Activated T-cell treated with anti-CD3 and anti-CD28 coated beads, Interleukin-2, amount 50 U/mL, for 4 hours (primary cell): ENCODE measurements around the gene AOPEP. TPM values are rescaled to one million over a fixed set of nuclear protein-coding genes. Genes with fewer than 3 reads are reported as not detected.

Experiments
- ATAC-seq, 2 donors: fragments of 200-7000 bp; cut with Tn5 transposase; one replicate each; pipeline ENCODE4 v1.10.0; 2021
- DNase-seq: peaks from one replicate; pipeline ENCODE4 v3.0.0-alpha.2; 2020
- H3K27me3 Mint-ChIP-seq: one replicate; pipeline ENCODE4 v1.8.0; 2021; ENCODE audit warnings: low read depth, mixed read lengths
- H3K36me3 Mint-ChIP-seq: one replicate; pipeline ENCODE4 v1.8.0; 2022; ENCODE audit warnings: mixed read lengths; ENCODE audit not compliant: insufficient read depth
- H3K4me1 Mint-ChIP-seq: one replicate; pipeline ENCODE4 v1.8.0; 2021; ENCODE audit warnings: low read depth, mixed read lengths
- H3K4me3 Mint-ChIP-seq: one replicate; pipeline ENCODE4 v1.8.0; 2021; ENCODE audit warnings: mild to moderate bottlenecking, moderate library complexity, mixed read lengths
- H3K9me3 Mint-ChIP-seq: one replicate; pipeline ENCODE4 v1.8.0; 2021; ENCODE audit warnings: mixed read lengths
- total RNA-seq, 3 donors: library from RNA; stranded (reverse); gene quantifications; one replicate each; pipeline ENCODE4 v1.2.1, GENCODE V29; 2021

Gene AOPEP
- total RNA-seq, 3 donors from 2014 or later = 7.1 to 7.9 (median 7.4) TPM

DNA sequence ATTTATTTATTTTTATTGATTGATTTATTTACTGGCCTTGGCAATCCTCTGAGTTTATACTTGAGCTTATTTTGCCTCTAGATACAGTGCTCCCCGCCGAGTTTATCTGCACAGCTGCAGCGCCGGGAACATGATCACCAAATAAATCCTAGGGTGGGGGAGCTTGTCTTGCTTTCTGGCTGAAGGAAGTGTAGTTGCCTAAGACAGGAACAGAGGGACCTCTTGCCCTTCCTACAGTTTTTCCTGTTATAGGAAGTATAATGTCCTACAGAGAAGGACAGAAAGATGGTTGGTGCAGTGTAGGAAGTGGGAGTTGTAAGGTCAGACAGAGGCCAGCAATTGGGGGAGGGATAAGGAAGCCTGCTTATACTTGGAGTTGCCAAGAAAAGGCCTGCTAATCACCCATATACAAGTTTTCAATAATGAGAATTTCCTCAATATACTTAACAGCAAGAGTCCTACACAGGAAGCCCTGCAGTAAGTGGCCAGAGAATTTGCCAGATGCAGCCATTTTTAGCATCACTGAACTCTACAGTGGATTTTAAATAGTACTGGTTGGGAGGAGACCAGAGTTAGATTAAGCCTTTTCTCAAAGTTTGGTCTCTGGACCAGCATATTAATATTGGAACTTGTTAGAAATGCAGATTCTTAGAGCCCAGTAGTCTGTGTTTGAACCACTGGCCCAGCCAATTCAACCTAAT lies 7.7 kb downstream of the AOPEP start:
- Mint-ChIP-seq H3K4me1 (peaks cover 1% of the 10 kb centered on the region), H3K4me3 (no peak overlapping the region), H3K27me3 (no peaks in the 10 kb centered on the region), H3K36me3 (peaks cover 5% of the 10 kb centered on the region), H3K9me3 (no peaks in the 10 kb centered on the region)
- ATAC-seq (no peak), DNase-seq (no peak)

DNA sequence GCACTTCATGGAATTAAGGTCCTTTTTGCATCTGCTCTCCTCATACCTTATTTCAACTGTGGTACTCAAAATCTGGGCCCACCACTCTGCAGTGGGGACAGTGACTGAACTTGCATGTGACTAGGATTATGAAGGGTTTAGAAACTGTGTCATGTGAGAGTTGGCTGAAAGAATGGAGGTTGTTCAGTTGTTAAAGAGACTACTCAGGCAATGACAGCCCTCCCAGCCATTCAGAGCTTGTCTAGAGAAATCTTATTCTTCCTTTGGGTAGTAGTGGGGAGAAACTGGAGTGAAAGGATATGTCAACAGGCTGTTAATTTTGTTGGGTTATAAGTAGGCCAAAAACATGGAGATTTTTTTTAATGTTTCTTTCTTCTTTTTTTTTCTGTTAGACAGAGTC lies 10.3 kb downstream of the AOPEP start:
- peaks cover 1% of the 10 kb centered on the region for H3K4me1 Mint-ChIP-seq
- ATAC-seq (no peak), DNase-seq (no peak)
- peaks cover 7% of the 10 kb centered on the region for H3K36me3 Mint-ChIP-seq
- no peaks in the 10 kb centered on the region for H3K27me3 Mint-ChIP-seq
- H3K9me3 Mint-ChIP-seq = no peaks in the 10 kb centered on the region
- no peak overlapping the region for H3K4me3 Mint-ChIP-seq

DNA sequence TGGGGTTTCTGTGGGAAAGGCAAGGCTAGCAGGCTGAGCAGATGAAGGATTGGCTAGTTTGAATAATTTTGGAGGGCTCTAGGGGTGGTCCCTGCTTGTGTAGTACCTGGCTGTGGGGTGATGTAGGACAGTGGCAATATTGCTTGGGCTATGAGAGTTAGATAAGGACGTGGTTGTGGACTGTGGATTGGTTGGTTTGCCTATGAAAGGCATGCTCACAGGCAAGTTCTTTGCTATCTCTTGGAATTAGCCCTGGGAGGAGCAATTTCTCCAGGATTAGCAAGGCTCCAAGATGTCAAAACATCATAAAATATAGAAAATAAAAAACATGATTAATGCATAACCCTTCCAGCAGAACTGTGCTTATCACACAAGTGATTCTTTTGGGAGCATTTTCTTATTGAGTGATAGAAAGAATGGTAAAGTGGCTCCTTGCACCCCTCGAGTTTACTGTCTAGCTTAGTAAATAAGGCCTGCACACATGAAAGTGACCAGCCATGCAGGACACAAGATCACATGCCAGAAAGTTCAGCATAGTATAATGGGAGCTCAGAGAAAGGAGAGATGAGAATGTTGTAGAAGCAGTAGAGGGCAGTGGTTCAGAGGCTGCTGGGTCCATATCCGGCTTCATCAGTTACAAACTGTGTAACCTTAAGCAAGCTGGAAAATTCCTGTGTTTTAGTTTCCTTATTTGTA lies 13.8 kb downstream of the AOPEP start:
- Mint-ChIP-seq H3K27me3 (no peaks in the 10 kb centered on the region), H3K4me1 (peaks cover 3% of the 10 kb centered on the region), H3K9me3 (no peaks in the 10 kb centered on the region), H3K36me3 (peaks cover 19% of the 10 kb centered on the region), H3K4me3 (no peak overlapping the region)
- ATAC-seq (no peak), DNase-seq (no peak)

DNA sequence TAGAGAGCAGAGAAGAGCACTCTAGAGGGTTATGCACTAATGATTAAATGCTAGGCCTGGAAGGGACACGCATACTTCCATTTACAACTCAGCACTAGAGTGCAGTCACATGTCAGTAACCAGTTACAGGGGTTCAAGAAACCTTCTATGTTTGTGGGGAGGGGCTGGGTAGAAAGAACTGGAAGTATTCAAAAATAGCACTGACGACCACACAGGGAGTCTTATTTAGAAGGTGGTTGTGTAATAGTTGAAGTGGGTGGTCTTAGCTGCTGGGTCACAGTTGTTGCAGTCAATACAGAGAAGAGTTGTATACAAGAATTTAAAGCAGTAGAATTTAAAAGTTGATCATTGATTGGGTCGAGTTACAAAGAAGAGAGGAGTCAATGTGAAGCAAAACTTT lies 15.4 kb downstream of the AOPEP start:
- H3K4me1 Mint-ChIP-seq = peaks cover 2% of the 10 kb centered on the region
- H3K36me3 Mint-ChIP-seq = peaks cover 25% of the 10 kb centered on the region
- H3K27me3 Mint-ChIP-seq = no peaks in the 10 kb centered on the region
- DNase-seq (no peak), ATAC-seq (no peak)
- no peaks in the 10 kb centered on the region for H3K9me3 Mint-ChIP-seq
- H3K4me3 Mint-ChIP-seq = no peak overlapping the region

DNA sequence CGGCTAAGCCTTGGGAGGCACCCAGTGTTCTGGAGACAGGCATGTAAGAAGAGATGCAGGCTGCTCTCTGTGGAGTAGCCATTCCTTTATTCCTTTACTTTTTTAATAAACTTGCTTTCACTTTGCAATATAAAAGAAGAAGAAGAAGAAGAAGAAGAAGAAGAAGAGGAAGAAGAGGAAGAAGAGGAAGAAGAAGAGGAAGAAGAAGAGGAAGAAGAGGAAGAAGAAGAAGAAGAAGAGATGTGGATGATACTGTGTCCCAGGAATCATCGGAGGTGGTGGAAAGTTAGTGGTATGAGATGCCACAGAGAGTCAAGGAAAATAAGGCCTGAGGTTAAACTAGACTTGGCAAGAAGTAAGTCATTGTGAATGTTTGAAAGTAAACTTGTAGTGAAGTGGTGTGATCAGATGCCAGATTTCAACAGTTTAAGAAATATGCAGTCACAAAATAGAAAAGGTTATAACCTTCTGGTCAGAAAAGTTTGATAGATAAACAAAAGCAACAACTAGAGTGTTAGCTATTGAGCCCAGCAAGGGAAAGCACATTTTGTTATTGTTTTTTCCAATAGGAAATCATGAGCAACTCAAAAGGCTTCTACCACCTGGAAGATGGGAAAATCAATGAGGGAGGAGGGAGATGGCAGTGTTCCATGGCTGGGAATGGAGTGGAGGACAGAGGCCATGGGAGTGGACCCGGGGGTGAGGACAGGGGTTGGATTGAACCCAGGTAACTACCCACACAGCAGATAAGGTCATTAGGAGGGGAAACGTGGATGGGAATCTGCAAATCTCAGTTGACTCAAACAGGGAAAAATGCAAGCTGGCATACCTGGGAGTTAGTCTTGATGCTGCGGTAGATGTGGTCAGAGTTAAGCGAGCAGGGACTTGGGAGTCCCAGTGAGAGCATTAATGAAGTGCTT lies 16.8 kb downstream of the AOPEP start:
- no peak for ATAC-seq
- H3K4me1 Mint-ChIP-seq = peaks cover 2% of the 10 kb centered on the region

DNA sequence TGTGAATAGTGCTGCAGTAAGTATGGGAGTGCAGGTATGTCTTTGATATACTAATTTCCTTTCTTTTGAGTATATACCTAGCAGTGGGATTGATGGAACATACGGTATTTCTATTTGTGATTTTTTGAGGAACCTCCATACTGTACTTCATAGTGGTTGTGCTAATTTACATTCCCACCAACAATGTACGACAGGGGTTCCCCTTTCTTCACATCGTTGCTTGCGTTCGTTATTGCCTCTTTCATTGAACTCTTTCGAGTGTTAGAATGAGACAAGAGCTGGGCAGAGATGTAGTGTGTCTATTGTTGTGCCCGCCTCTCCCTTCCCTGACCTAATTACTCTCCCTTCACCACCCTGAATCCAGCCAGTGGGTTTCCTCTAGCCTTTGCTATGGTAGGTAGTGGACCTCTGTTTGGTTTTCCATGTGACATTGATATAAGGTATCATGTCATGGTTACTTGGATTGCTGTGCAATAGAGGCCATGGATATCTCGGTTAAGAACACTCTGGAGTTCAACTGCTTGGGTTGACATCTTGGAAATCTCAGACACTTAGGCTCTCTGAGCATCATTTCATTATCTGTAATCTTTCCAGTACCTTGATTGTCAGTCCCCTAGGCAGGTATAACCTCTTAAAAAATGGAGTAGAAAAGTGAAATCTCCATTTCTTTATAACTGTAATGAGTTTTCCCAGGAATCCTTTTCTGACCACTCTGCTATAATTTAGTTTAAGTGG lies 19.5 kb downstream of the AOPEP start:
- Mint-ChIP-seq H3K27me3 (no peaks in the 10 kb centered on the region), H3K36me3 (peaks cover 39% of the 10 kb centered on the region), H3K4me3 (no peak overlapping the region), H3K9me3 (peaks cover 16% of the 10 kb centered on the region), H3K4me1 (peaks cover 2% of the 10 kb centered on the region)
- DNase-seq = no peak
- ATAC-seq = no peak

More for the DNA sequence above, 16.8 kb downstream of the AOPEP start:
- no peak for DNase-seq
- H3K36me3 Mint-ChIP-seq = peaks cover 26% of the 10 kb centered on the region
- no peaks in the 10 kb centered on the region for H3K27me3 Mint-ChIP-seq
- H3K4me3 Mint-ChIP-seq = no peak overlapping the region
- peaks cover 4% of the 10 kb centered on the region for H3K9me3 Mint-ChIP-seq

DNA sequence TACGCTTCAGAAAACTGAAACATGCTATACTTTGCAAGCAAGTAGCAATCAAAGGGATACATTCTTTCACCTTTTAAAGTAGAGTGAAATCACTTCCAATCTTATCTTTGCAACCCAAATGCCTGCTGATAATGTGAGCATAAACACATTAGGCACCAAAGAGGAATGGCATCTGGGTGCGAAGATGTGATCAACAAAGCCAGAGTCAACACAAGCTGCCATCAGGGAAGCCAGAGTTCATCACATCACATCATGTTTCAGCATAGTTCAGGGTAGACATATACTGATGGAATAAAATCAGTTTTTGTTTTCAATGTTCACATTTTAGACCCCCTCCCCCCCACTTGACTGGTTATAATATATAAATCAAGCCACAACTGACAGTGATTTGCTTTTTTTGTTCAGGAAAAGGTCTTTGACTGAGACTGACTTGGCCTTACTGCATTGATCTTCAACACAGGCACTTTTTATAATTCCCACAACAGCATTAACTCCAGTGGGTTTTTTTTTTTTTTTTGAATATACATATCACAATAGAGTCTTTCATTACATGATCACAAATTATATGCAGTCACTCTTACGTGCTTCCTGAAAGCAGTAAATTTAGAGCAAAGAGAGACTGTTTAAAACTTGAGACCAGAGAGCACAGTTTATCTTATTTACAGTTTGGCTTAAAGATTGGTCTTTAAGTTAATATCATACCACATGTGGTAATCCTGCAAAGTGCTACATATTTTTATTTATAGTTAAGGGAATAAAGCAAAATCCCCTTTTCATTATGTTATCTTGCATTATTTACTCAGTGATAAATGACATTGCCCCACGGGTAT lies 20.3 kb downstream of the AOPEP start:
- Mint-ChIP-seq H3K9me3 (peaks cover 16% of the 10 kb centered on the region), H3K36me3 (peaks cover 41% of the 10 kb centered on the region)
- no peak for ATAC-seq

DNA sequence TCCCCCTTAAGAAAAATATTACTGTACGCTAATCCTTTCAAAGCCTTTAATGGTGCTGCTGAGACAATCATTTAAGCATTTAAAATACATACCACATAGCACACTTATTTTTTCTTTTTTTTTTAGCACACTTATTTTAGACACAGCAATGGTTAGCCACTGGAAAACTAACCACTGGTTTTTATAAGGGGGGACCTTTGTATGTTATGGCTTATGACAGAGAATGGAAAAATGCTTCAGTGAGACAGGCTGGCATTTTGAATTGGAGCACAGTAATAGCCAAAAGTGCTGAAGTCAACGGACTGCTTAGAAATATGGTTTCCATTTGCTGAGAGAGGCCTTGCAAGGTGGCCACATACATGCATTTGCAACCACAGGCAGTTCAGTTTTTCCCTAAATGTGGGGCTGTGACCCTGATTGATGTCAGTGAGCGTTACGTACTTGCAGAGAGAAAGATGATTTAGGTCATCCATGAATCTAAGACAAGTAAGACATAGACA lies 28.5 kb downstream of the AOPEP start:
- Mint-ChIP-seq H3K4me1 (no peaks in the 10 kb centered on the region), H3K4me3 (no peak overlapping the region), H3K9me3 (no peaks in the 10 kb centered on the region), H3K36me3 (peaks cover 7% of the 10 kb centered on the region), H3K27me3 (no peaks in the 10 kb centered on the region)
- no peak for DNase-seq
- ATAC-seq = no peak

More for the DNA sequence above, 20.3 kb downstream of the AOPEP start:
- H3K4me1 Mint-ChIP-seq = peaks cover 2% of the 10 kb centered on the region
- no peak overlapping the region for H3K4me3 Mint-ChIP-seq
- H3K27me3 Mint-ChIP-seq = no peaks in the 10 kb centered on the region
- no peak for DNase-seq

DNA sequence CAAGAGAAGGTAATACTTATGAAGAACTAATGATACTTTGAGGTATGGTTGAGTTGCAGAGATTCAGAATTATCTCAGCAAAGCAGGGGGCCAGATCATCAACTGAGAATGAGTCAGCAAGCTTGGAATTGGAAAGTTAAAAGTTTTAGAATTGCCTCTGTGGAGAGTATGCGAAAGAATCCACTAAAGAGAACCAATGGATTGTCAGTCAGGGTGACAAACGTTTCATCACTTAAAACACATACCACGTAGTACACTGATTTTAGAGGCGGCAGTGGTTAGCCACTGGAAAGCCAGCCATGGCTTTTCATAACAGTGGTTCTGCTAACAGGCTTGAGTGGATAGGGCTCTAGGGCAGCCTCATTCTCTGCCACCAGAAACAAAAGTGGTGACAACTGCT lies 30.7 kb downstream of the AOPEP start:
- ATAC-seq (no peak), DNase-seq (no peak)
- Mint-ChIP-seq H3K36me3 (peaks cover 9% of the 10 kb centered on the region), H3K4me1 (peaks cover 6% of the 10 kb centered on the region), H3K4me3 (no peak overlapping the region), H3K9me3 (no peaks in the 10 kb centered on the region), H3K27me3 (no peaks in the 10 kb centered on the region)

DNA sequence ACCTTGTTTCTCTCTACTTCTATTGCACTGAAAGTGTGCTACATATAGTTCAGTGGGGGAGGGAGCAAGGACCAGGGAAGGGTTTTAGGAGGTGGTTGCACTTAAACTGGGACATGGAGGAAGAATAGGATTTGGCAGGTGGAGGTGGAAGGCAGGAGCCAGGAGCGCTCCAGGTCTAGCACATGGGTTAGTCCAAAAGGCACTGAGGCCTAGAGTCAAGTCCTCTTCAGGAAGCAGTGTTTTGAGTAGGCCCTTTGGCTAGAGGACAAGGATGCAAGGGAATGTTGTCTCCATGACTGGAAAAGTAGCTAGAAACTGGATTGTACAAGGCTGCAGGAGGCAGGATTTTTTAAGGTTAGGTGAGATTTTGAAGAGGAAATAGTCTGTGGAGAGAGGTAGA lies 31.5 kb downstream of the AOPEP start:
- no peak for ATAC-seq

DNA sequence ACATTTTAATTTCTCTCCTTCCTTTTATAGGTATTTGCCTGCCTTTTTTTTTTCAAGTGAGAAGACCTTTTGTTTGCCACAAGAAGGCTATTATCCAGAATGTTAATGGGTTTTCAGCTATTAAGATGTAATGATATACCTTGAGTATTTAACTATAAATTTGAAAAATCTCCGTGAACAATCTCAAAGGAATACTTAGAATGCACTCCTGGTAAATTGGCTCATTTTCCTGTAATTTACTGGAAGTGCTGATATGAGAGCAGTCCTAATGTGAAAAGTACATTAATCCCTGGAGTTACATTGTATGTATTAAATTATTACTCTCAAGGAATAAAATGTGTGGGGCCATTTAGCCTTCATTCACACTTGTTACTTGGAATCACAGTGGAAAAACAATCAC lies 32.4 kb downstream of the AOPEP start:
- no peaks in the 10 kb centered on the region for H3K9me3 Mint-ChIP-seq
- no peak for ATAC-seq
- no peak for DNase-seq
- peaks cover 9% of the 10 kb centered on the region for H3K36me3 Mint-ChIP-seq
- H3K4me1 Mint-ChIP-seq = peaks cover 6% of the 10 kb centered on the region
- no peak overlapping the region for H3K4me3 Mint-ChIP-seq
- H3K27me3 Mint-ChIP-seq = no peaks in the 10 kb centered on the region

More for the DNA sequence above, 31.5 kb downstream of the AOPEP start:
- no peak overlapping the region for H3K4me3 Mint-ChIP-seq
- H3K9me3 Mint-ChIP-seq = no peaks in the 10 kb centered on the region
- no peaks in the 10 kb centered on the region for H3K27me3 Mint-ChIP-seq
- peaks cover 6% of the 10 kb centered on the region for H3K4me1 Mint-ChIP-seq
- H3K36me3 Mint-ChIP-seq = peaks cover 9% of the 10 kb centered on the region
- no peak for DNase-seq

DNA sequence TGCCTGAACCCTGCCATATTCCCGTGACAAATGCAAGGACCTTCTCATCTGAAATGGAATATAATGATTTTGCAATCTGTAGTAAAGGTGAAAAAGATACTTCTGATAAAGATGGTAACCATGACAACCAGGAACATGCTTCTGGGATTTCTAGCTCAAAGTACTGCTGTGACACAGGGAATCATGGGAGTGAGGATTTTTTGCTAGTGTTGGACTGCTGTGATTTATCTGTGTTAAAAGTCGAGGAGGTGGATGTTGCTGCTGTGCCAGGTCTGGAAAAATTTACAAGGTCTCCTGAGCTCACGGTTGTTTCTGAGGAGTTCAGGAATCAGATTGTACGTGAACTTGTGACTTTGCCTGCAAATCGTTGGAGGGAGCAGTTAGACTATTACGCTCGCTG lies 33.5 kb downstream of the AOPEP start:
- ATAC-seq (no peak), DNase-seq (no peak)
- Mint-ChIP-seq H3K36me3 (peaks cover 9% of the 10 kb centered on the region), H3K27me3 (no peaks in the 10 kb centered on the region), H3K4me1 (peaks cover 6% of the 10 kb centered on the region), H3K4me3 (no peak overlapping the region), H3K9me3 (no peaks in the 10 kb centered on the region)

DNA sequence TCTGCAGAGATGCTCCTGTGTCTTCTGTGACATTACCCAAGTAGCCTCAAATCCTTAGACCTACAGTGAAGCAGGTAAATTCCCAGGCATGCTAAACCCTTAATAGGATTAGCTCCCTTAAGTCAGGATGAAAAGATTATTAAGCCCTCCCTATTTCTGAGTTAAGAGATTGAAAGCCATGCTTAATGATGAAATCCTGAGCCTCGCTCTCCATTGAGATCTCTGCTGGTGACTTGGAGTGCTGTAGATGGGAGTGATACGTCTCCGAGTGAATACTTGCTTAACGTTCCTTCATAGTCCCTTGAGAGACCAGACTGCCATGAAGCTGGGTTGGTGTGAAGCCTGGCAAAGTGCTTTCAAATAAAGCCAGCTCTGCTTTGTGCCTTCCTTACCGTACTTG lies 34.2 kb downstream of the AOPEP start:
- H3K27me3 Mint-ChIP-seq = no peaks in the 10 kb centered on the region
- peaks cover 6% of the 10 kb centered on the region for H3K4me1 Mint-ChIP-seq

More for the DNA sequence above, 34.2 kb downstream of the AOPEP start:
- H3K4me3 Mint-ChIP-seq = no peak overlapping the region
- ATAC-seq (no peak), DNase-seq (no peak)
- H3K9me3 Mint-ChIP-seq = no peaks in the 10 kb centered on the region
- H3K36me3 Mint-ChIP-seq = peaks cover 9% of the 10 kb centered on the region
